ENCODE results near the gene ATP2B2. TPM values are rescaled to one million over a fixed set of nuclear protein-coding genes. Genes with fewer than 3 reads are reported as not detected.

Gene ATP2B2
- total RNA-seq, 1 donor from 2014 or later: not detected

- no peak for TF ChIP-seq CTCF (IDR thresholded peaks at IDR 0.05; ENCODE audit: borderline replicate concordance)
- Histone ChIP-seq H3K27me3 (ENCODE audit: low read depth) (peaks cover 69% of the 10 kb centered on the region), H3K4me3 (no peak overlapping the region), H3K36me3 (no peaks in the 10 kb centered on the region), H3K27ac (replicated peaks) (no peak overlapping the region), H3K4me1 (peaks cover 10% of the 10 kb centered on the region), H3K9me3 (replicated peaks) (no peaks in the 10 kb centered on the region)
- intact Hi-C loops (cut with micrococcal nuclease): no loop called here
- DNase-seq: no peak
Measured at GRCh38 chr3:10507331-10507730, 1.9 kb upstream of the ATP2B2 start.

GRCh38 chr3:10506696-10507095, 1.3 kb upstream of the ATP2B2 start:
- no peak for DNase-seq
- H3K4me3 ChIP-seq: no peak overlapping the region
- no peaks in the 10 kb centered on the region for H3K36me3 ChIP-seq
- peaks cover 76% of the 10 kb centered on the region for H3K27me3 ChIP-seq (ENCODE audit: low read depth)
- peaks cover 10% of the 10 kb centered on the region for H3K4me1 ChIP-seq
- H3K27ac ChIP-seq (replicated peaks): no peak overlapping the region
- no peak for TF ChIP-seq CTCF (IDR thresholded peaks at IDR 0.05; ENCODE audit: borderline replicate concordance)
- H3K9me3 ChIP-seq (replicated peaks): no peaks in the 10 kb centered on the region
- intact Hi-C loops (cut with micrococcal nuclease): no loop called here

- H3K4me1 ChIP-seq: peaks cover 10% of the 10 kb centered on the region
- H3K9me3 ChIP-seq (replicated peaks): no peaks in the 10 kb centered on the region
- intact Hi-C loops (cut with micrococcal nuclease): no loop called here
- H3K27me3 ChIP-seq (ENCODE audit: low read depth): peaks cover 83% of the 10 kb centered on the region
- H3K27ac ChIP-seq (replicated peaks): no peak overlapping the region
- TF ChIP-seq CTCF (IDR thresholded peaks at IDR 0.05; ENCODE audit: borderline replicate concordance): no peak
- no peak for DNase-seq
- no peaks in the 10 kb centered on the region for H3K36me3 ChIP-seq
- peak overlapping the region; percentile 52 for H3K4me3 ChIP-seq
Measured at GRCh38 chr3:10505791-10506585, 602 bp upstream of the ATP2B2 start.

- peaks cover 90% of the 10 kb centered on the region for H3K27me3 ChIP-seq (ENCODE audit: low read depth)
- H3K4me3 ChIP-seq: no peak overlapping the region
- H3K27ac ChIP-seq (replicated peaks): no peak overlapping the region
- DNase-seq: no peak
- intact Hi-C loops (cut with micrococcal nuclease): no loop called here
- no peaks in the 10 kb centered on the region for H3K9me3 ChIP-seq (replicated peaks)
- peaks cover 10% of the 10 kb centered on the region for H3K4me1 ChIP-seq
- TF ChIP-seq CTCF (IDR thresholded peaks at IDR 0.05; ENCODE audit: borderline replicate concordance): no peak
- H3K36me3 ChIP-seq: no peaks in the 10 kb centered on the region
Measured at GRCh38 chr3:10504171-10505049, 976 bp downstream of the ATP2B2 start.

- no peak overlapping the region for H3K4me3 ChIP-seq
- no peaks in the 10 kb centered on the region for H3K36me3 ChIP-seq
- peaks cover 95% of the 10 kb centered on the region for H3K27me3 ChIP-seq (ENCODE audit: low read depth)
- no peak for DNase-seq
- no peak overlapping the region for H3K27ac ChIP-seq (replicated peaks)
- peaks cover 10% of the 10 kb centered on the region for H3K4me1 ChIP-seq
- intact Hi-C loops (cut with micrococcal nuclease): no loop called here
- TF ChIP-seq CTCF (IDR thresholded peaks at IDR 0.05; ENCODE audit: borderline replicate concordance): no peak
- H3K9me3 ChIP-seq (replicated peaks): no peaks in the 10 kb centered on the region
Measured at GRCh38 chr3:10503217-10503796, 2.1 kb downstream of the ATP2B2 start.
